ENCODE data around the gene CBX2. TPM values are rescaled to one million over a fixed set of nuclear protein-coding genes. Genes with fewer than 3 reads are reported as not detected.

CBX2 gene
- total RNA-seq, 1 experiment from 2014 or later, result 28.3 TPM

DNA sequence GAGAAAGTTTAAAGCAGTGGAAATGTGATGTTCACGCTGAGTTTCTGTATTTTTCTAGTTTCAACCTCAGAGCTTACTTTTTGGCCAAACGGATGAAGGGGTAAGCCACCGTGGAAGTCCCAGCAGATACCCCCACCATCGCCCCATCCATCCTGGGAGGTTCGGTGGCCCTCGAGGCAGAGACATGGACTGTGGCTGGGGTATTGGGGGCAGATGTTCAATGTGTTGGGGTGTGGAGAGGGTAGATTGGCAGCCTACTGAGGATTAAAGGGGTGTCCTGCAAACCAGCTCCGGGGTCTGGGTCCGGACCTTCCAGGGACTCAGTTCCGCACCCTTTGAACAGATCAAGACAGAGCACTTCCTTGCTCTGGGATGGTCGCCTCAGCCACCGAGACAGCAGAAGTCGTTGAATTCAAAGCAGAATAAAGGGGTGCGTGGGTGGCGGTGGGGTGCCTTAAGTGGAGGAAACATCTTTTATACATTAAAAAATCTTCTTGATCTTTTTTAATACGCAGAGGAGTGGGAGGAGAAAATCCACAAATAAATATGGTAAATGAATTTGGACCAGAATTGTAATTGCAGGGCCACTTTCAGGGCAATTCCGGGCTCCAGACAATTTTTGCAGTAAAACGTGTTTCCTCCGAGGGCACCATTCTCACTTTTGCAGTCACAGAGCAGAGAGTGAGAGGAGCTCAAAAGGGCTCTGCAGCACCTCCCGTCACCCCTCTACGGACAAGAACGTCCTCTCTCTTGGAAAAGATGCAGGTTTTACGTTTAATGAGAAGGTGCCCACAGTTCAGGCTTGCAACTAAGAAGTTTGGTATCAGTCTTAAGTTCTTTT is 27.1 kb downstream of the CBX2 start (continued):
- TF ChIP-seq POLR2AphosphoS5 (IDR thresholded peaks at IDR 0.05; ENCODE audit: low read depth, low read length) (no peak), TCF7L2 (IDR thresholded peaks at IDR 0.05; ENCODE audit: borderline replicate concordance, extremely low read depth, insufficient read depth, insufficient read length) (no peak), SP1 (IDR thresholded peaks at IDR 0.05; ENCODE audit: low read depth) (no peak), SIN3A (IDR thresholded peaks at IDR 0.05; ENCODE audit: low read depth) (no peak), EGR1 (IDR thresholded peaks at IDR 0.05; ENCODE audit: low read depth) (no peak), FOSL1 (IDR thresholded peaks at IDR 0.05; ENCODE audit: low read depth) (no peak), YY1 (IDR thresholded peaks at IDR 0.05; ENCODE audit: extremely low read depth, insufficient replicate concordance, low read depth, low read length) (no peak), ZFX (IDR thresholded peaks at IDR 0.05) (no peak)

DNA sequence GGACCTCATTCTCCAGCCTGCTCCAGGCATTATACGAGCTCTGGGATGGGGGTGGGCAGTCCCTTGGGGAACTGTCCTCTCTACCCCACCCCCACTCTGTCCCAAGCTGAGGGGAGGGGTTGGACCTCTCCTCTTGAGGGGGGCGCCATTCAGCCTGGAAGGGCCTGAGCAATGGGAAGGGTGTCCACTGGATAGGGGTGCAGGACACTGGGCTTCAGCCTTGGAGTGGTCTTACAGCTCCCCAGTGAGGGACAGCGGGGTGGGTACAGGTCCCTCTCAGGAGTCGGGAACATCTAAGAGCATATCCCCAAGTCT is 28.5 kb downstream of the CBX2 start:
- Histone ChIP-seq H3K27ac (ENCODE audit: low read depth, low read length) (no peak overlapping the region), H3K9me3 (ENCODE audit: control insufficient read depth in 1 of 2, insufficient read depth in 1 of 2, low read depth in 1 of 2, low read length in 2 of 2) (no peaks in the 10 kb centered on the region), H3K79me2 (ENCODE audit: insufficient read depth, low read length) (no peaks in the 10 kb centered on the region), H2AFZ (ENCODE audit: low read depth, low read length, poor library complexity, severe bottlenecking) (no peak overlapping the region), H4K20me1 (ENCODE audit: insufficient read depth) (no peaks in the 10 kb centered on the region), H3K4me3 (replicated peaks in 1 of 2; ENCODE audit: low read depth in 1 of 2, low read length in 2 of 2) (no peak overlapping the region), H3K27me3 (ENCODE audit: insufficient read depth, low read length) (peaks cover 6% of the 10 kb centered on the region; the same call in 1 of the 2 replicates), H3K9ac (ENCODE audit: low read length) (no peak overlapping the region), H3K36me3 (ENCODE audit: control insufficient read depth in 1 of 2, insufficient read depth in 2 of 2, low read length in 2 of 2) (no peaks in the 10 kb centered on the region), H3K4me2 (ENCODE audit: low read length) (no peak overlapping the region), H3K4me1 (ENCODE audit: control insufficient read depth in 1 of 2, insufficient read depth in 2 of 2, low read length in 2 of 2) (peaks cover 26 to 48% of the 10 kb centered on the region in 2 experiments), H3K9me2 (ENCODE audit: insufficient read depth) (no peaks in the 10 kb centered on the region)
- ChIA-PET RAD21 (ENCODE audit: low non-redundant PET in 1 of 2, low total read pairs in 2 of 2, uncharacterized antibody in 2 of 2, unreplicated experiment in 2 of 2) (no interaction called here), CTCF (interaction anchor here (1.4 kb wide), 1 partner anchor 39 kb away, joined by 3 read pairs; no protein-coding TSS in a partner anchor), POLR2A (interaction anchor here (1.4 kb wide), 1 partner anchor 9 kb away, joined by 5 read pairs; the partner anchor contains the start of gene CBX8)
- intact Hi-C loops (cut with micrococcal nuclease), result loop anchor here (5.0 kb wide), 1 partner anchor 111 kb away; no protein-coding TSS in a partner anchor
- TF ChIP-seq, protein P1, sequence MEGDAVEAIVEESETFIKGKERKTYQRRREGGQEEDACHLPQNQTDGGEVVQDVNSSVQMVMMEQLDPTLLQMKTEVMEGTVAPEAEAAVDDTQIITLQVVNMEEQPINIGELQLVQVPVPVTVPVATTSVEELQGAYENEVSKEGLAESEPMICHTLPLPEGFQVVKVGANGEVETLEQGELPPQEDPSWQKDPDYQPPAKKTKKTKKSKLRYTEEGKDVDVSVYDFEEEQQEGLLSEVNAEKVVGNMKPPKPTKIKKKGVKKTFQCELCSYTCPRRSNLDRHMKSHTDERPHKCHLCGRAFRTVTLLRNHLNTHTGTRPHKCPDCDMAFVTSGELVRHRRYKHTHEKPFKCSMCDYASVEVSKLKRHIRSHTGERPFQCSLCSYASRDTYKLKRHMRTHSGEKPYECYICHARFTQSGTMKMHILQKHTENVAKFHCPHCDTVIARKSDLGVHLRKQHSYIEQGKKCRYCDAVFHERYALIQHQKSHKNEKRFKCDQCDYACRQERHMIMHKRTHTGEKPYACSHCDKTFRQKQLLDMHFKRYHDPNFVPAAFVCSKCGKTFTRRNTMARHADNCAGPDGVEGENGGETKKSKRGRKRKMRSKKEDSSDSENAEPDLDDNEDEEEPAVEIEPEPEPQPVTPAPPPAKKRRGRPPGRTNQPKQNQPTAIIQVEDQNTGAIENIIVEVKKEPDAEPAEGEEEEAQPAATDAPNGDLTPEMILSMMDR (IDR thresholded peaks at IDR 0.05 in 2 of 3, conservative IDR thresholded peaks at IDR 0.05 in 1 of 3; ENCODE audit: borderline replicate concordance in 1 of 3, insufficient read depth in 1 of 3, low read depth in 2 of 3, low read length in 2 of 3), result no peak
- TF ChIP-seq ELF1 (IDR thresholded peaks at IDR 0.05; ENCODE audit: borderline replicate concordance, low read depth), result no peak
- TF ChIP-seq, protein P2, sequence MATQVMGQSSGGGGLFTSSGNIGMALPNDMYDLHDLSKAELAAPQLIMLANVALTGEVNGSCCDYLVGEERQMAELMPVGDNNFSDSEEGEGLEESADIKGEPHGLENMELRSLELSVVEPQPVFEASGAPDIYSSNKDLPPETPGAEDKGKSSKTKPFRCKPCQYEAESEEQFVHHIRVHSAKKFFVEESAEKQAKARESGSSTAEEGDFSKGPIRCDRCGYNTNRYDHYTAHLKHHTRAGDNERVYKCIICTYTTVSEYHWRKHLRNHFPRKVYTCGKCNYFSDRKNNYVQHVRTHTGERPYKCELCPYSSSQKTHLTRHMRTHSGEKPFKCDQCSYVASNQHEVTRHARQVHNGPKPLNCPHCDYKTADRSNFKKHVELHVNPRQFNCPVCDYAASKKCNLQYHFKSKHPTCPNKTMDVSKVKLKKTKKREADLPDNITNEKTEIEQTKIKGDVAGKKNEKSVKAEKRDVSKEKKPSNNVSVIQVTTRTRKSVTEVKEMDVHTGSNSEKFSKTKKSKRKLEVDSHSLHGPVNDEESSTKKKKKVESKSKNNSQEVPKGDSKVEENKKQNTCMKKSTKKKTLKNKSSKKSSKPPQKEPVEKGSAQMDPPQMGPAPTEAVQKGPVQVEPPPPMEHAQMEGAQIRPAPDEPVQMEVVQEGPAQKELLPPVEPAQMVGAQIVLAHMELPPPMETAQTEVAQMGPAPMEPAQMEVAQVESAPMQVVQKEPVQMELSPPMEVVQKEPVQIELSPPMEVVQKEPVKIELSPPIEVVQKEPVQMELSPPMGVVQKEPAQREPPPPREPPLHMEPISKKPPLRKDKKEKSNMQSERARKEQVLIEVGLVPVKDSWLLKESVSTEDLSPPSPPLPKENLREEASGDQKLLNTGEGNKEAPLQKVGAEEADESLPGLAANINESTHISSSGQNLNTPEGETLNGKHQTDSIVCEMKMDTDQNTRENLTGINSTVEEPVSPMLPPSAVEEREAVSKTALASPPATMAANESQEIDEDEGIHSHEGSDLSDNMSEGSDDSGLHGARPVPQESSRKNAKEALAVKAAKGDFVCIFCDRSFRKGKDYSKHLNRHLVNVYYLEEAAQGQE (IDR thresholded peaks at IDR 0.05; ENCODE audit: low read depth), result no peak
- TF ChIP-seq FOSL1 (IDR thresholded peaks at IDR 0.05; ENCODE audit: low read depth), result no peak
- no peak for TF ChIP-seq ZFX (IDR thresholded peaks at IDR 0.05)
- TF ChIP-seq CBX3 (IDR thresholded peaks at IDR 0.05; ENCODE audit: low read depth), result no peak
- TF ChIP-seq, protein P3, sequence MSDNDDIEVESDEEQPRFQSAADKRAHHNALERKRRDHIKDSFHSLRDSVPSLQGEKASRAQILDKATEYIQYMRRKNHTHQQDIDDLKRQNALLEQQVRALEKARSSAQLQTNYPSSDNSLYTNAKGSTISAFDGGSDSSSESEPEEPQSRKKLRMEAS (IDR thresholded peaks at IDR 0.05), result no peak
- no peak for TF ChIP-seq ZNF274 (IDR thresholded peaks at IDR 0.05; ENCODE audit: low read depth, low read length)
- TF ChIP-seq SRF (IDR thresholded peaks at IDR 0.05; ENCODE audit: low read depth), result no peak
- TF ChIP-seq EZH2 (IDR thresholded peaks at IDR 0.05), result no peak
- TF ChIP-seq JUND (IDR thresholded peaks at IDR 0.05), result no peak
- no peak for TF ChIP-seq CEBPB (IDR thresholded peaks at IDR 0.05; ENCODE audit: low read depth)
- no peak for TF ChIP-seq POLR2A (IDR thresholded peaks at IDR 0.05; ENCODE audit: borderline replicate concordance, extremely low read depth, insufficient read depth, insufficient read length)
- TF ChIP-seq TCF7L2 (IDR thresholded peaks at IDR 0.05; ENCODE audit: borderline replicate concordance, extremely low read depth, insufficient read depth, insufficient read length), result no peak
- TF ChIP-seq POLR2AphosphoS5 (IDR thresholded peaks at IDR 0.05; ENCODE audit: low read depth, low read length), result no peak
- TF ChIP-seq EGR1 (IDR thresholded peaks at IDR 0.05; ENCODE audit: low read depth), result no peak
- no peak for TF ChIP-seq SIN3A (IDR thresholded peaks at IDR 0.05; ENCODE audit: low read depth)
- ATAC-seq, result no peak
- no TSS peak for BruUV-seq (replicated peaks)
- DNase-seq (ENCODE audit: low read depth, low spot score), result no peak
